Trophoblast cell (in vitro differentiated cells and primary cell): ENCODE data around the gene ITSN2.

Experiments used
- DNase-seq, 2 donors: peaks; one replicate each; pipeline ENCODE4 v3.0.0-alpha.2; 2016
- H2AFZ ChIP-seq: 2 replicates; pipeline ENCODE4 v1.6.1; 2013; ENCODE audit warnings: low read length, moderate library complexity, mild to moderate bottlenecking; ENCODE audit not compliant: insufficient read depth, poor library complexity
- H2AK5ac ChIP-seq: 2 replicates; pipeline ENCODE4 v1.6.1; 2013; ENCODE audit warnings: mild to moderate bottlenecking, low read length
- H2BK120ac ChIP-seq: 2 replicates; pipeline ENCODE4 v1.6.1; 2013; ENCODE audit warnings: low read length, mild to moderate bottlenecking, moderate library complexity; ENCODE audit not compliant: insufficient read depth, poor library complexity
- H2BK12ac ChIP-seq: 2 replicates; pipeline ENCODE4 v1.6.1; 2013; ENCODE audit warnings: mild to moderate bottlenecking, low read length, moderate library complexity
- H2BK5ac ChIP-seq: 2 replicates; pipeline ENCODE4 v1.6.1; 2013; ENCODE audit warnings: low read length, low read depth, moderate library complexity, mild to moderate bottlenecking; ENCODE audit not compliant: poor library complexity
- H3K14ac ChIP-seq: 2 replicates; pipeline ENCODE4 v1.6.1; 2013; ENCODE audit warnings: mild to moderate bottlenecking, low read length
- H3K18ac ChIP-seq: 2 replicates; pipeline ENCODE4 v1.6.1; 2013; ENCODE audit warnings: mild to moderate bottlenecking, low read length
- H3K23ac ChIP-seq: 2 replicates; pipeline ENCODE4 v1.6.1; 2013; ENCODE audit warnings: low read length
- H3K27ac ChIP-seq: 2 replicates; pipeline ENCODE4 v1.5.1; 2013; ENCODE audit warnings: low read depth, mild to moderate bottlenecking, inconsistent platforms, low read length, moderate library complexity
- H3K27me3 ChIP-seq: 2 replicates; pipeline ENCODE4 v1.6.1; 2013; ENCODE audit warnings: inconsistent platforms, mild to moderate bottlenecking, low read length, moderate library complexity; ENCODE audit not compliant: insufficient read depth
- H3K36me3 ChIP-seq, 2 experiments: 1 replicate in 1 of 2; 2 replicates in 1 of 2; pipeline ENCODE4 v1.6.1; 2013; ENCODE audit warnings: low read length in 2 of 2, mild to moderate bottlenecking in 2 of 2, moderate library complexity in 1 of 2; ENCODE audit not compliant: insufficient read depth in 2 of 2, control insufficient read depth in 1 of 2
- H3K4ac ChIP-seq: 2 replicates; pipeline ENCODE4 v1.6.1; 2013; ENCODE audit warnings: low read depth, mild to moderate bottlenecking, low read length, moderate library complexity
- H3K4me1 ChIP-seq, 2 experiments: 1 replicate in 1 of 2; 2 replicates in 1 of 2; pipeline ENCODE4 v1.6.1; 2013; ENCODE audit warnings: low read length in 2 of 2, mild to moderate bottlenecking in 2 of 2, moderate library complexity in 1 of 2; ENCODE audit not compliant: insufficient read depth in 2 of 2, control insufficient read depth in 1 of 2
- H3K4me2 ChIP-seq: 2 replicates; pipeline ENCODE4 v1.6.1; 2013; ENCODE audit warnings: inconsistent platforms, mild to moderate bottlenecking, low read length, moderate library complexity
- H3K4me3 ChIP-seq: 2 replicates; pipeline ENCODE4 v1.5.1; 2013; ENCODE audit warnings: mild to moderate bottlenecking, low read depth, low read length, inconsistent platforms
- H3K79me1 ChIP-seq: one replicate; pipeline ENCODE4 v1.6.1; 2013; ENCODE audit warnings: low read length
- H3K79me2 ChIP-seq: 2 replicates; pipeline ENCODE4 v1.6.1; 2013; ENCODE audit warnings: low read length, mild to moderate bottlenecking; ENCODE audit not compliant: control insufficient read depth, insufficient read depth, poor library complexity
- H3K9ac ChIP-seq: 2 replicates; pipeline ENCODE4 v1.6.1; 2013; ENCODE audit warnings: mild to moderate bottlenecking, low read length
- H3K9me3 ChIP-seq: 2 replicates; pipeline ENCODE4 v1.6.1; 2013; ENCODE audit warnings: low read depth, mild to moderate bottlenecking, control low read depth, inconsistent platforms, low read length; ENCODE audit not compliant: insufficient read depth
- H4K12ac ChIP-seq: 2 replicates; pipeline ENCODE4 v1.6.1; 2013; ENCODE audit warnings: low read depth, mild to moderate bottlenecking, low read length, moderate library complexity
- H4K8ac ChIP-seq: 2 replicates; pipeline ENCODE4 v1.6.1; 2013; ENCODE audit warnings: low read depth, mild to moderate bottlenecking, low read length, moderate library complexity
- H4K91ac ChIP-seq: one replicate; pipeline ENCODE4 v1.6.1; 2013; ENCODE audit warnings: low read depth, mild to moderate bottlenecking, low read length, moderate library complexity
- WGBS: extraction: QIAGEN DNeasy Blood & Tissue Kit; methylation state at CpG from one replicate; pipeline ENCODE4 v1.1.7; 2013; ENCODE audit warnings: missing lambda C conversion rate; ENCODE audit not compliant: insufficient read length, insufficient coverage; ENCODE audit errors: extremely low coverage; 5-methylcytosine and 5-hydroxymethylcytosine counted together

Gene ITSN2

GRCh38 chr2:24353364-24353763, 7.0 kb downstream of the ITSN2 start:
- H4K12ac ChIP-seq: no peak overlapping the region
- H3K18ac ChIP-seq: no peak overlapping the region
- no peak overlapping the region for H3K4ac ChIP-seq
- no peak overlapping the region for H3K9ac ChIP-seq
- no peaks in the 10 kb centered on the region for H3K79me2 ChIP-seq
- no peak overlapping the region for H4K8ac ChIP-seq
- no peak overlapping the region for H2AK5ac ChIP-seq
- no peak overlapping the region for H3K27ac ChIP-seq
- H2BK120ac ChIP-seq: no peak overlapping the region
- no peaks in the 10 kb centered on the region for H3K27me3 ChIP-seq
- no peak overlapping the region for H3K4me2 ChIP-seq
- no CpG with 5 or more reads among the region's 5 CpGs for WGBS
- H2BK12ac ChIP-seq: no peak overlapping the region
- no peak overlapping the region for H3K23ac ChIP-seq
- H2BK5ac ChIP-seq: no peak overlapping the region
- no peaks in the 10 kb centered on the region for H3K9me3 ChIP-seq
- peaks cover 0 to 2% of the 10 kb centered on the region in 2 experiments for H3K4me1 ChIP-seq
- no peak for DNase-seq
- H3K4me3 ChIP-seq: no peak overlapping the region
- no peak overlapping the region for H3K14ac ChIP-seq
- no peaks in the 10 kb centered on the region for H3K36me3 ChIP-seq
- no peaks in the 10 kb centered on the region for H3K79me1 ChIP-seq
- H4K91ac ChIP-seq: no peak overlapping the region
- no peak overlapping the region for H2AFZ ChIP-seq

- Histone ChIP-seq H3K4me2 (no peak overlapping the region), H3K18ac (no peak overlapping the region), H3K27ac (no peak overlapping the region), H4K8ac (no peak overlapping the region), H3K9me3 (no peaks in the 10 kb centered on the region), H2BK12ac (no peak overlapping the region), H3K79me2 (no peaks in the 10 kb centered on the region), H3K23ac (no peak overlapping the region), H2BK5ac (no peak overlapping the region), H3K4me1 (peaks cover 0 to 2% of the 10 kb centered on the region in 2 experiments), H2AFZ (no peak overlapping the region), H3K4me3 (no peak overlapping the region), H3K36me3 (no peaks in the 10 kb centered on the region), H3K4ac (no peak overlapping the region), H4K12ac (no peak overlapping the region), H4K91ac (no peak overlapping the region), H3K27me3 (no peaks in the 10 kb centered on the region), H2BK120ac (no peak overlapping the region), H2AK5ac (no peak overlapping the region), H3K9ac (no peak overlapping the region), H3K79me1 (no peaks in the 10 kb centered on the region), H3K14ac (no peak overlapping the region)
- no peak for DNase-seq
Measured at GRCh38 chr2:24352664-24353063, 7.7 kb downstream of the ITSN2 start.

- Histone ChIP-seq H2AFZ (no peak overlapping the region), H4K91ac (no peak overlapping the region), H2AK5ac (no peak overlapping the region), H3K79me2 (no peaks in the 10 kb centered on the region), H3K23ac (no peak overlapping the region), H3K9ac (no peak overlapping the region), H3K4me2 (no peak overlapping the region), H3K18ac (no peak overlapping the region), H3K14ac (no peak overlapping the region), H3K27me3 (no peaks in the 10 kb centered on the region), H3K4ac (no peak overlapping the region), H3K27ac (no peak overlapping the region), H2BK5ac (no peak overlapping the region), H3K36me3 (no peaks in the 10 kb centered on the region), H2BK12ac (no peak overlapping the region), H3K4me1 (peaks cover 0 to 2% of the 10 kb centered on the region in 2 experiments), H3K79me1 (no peaks in the 10 kb centered on the region), H4K12ac (no peak overlapping the region), H2BK120ac (no peak overlapping the region), H4K8ac (no peak overlapping the region), H3K4me3 (no peak overlapping the region), H3K9me3 (no peaks in the 10 kb centered on the region)
- WGBS: no CpG with 5 or more reads among the region's 1 CpG
- DNase-seq: no peak
Measured at GRCh38 chr2:24351981-24352380, 8.4 kb downstream of the ITSN2 start.

DNA sequence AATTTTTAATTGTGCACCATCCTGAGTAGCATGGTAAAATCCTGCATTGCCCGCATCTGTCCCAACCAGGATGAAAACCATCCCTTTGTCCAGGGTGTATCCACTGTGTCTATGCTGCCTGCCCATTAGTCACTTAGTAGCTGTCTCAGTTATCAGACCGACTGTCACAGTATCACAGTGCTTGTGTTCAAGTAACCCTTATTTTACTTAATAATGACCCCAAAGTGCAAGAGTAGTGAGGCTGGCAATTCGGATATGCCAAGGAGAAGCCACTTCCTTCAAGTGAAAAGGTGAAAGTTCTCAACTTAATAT, 8.8 kb downstream of the ITSN2 start:
- Histone ChIP-seq H3K36me3 (no peaks in the 10 kb centered on the region), H2BK5ac (no peak overlapping the region), H2BK12ac (no peak overlapping the region), H3K27ac (no peak overlapping the region), H3K79me1 (no peaks in the 10 kb centered on the region), H3K4ac (no peak overlapping the region), H4K8ac (no peak overlapping the region), H2BK120ac (no peak overlapping the region), H4K91ac (no peak overlapping the region), H3K23ac (no peak overlapping the region), H3K9me3 (no peaks in the 10 kb centered on the region), H4K12ac (no peak overlapping the region), H3K18ac (no peak overlapping the region), H3K79me2 (no peaks in the 10 kb centered on the region), H3K4me2 (no peak overlapping the region), H3K4me3 (no peak overlapping the region), H3K14ac (no peak overlapping the region), H3K9ac (no peak overlapping the region), H2AK5ac (no peak overlapping the region), H3K4me1 (peaks cover 0 to 2% of the 10 kb centered on the region in 2 experiments), H3K27me3 (no peaks in the 10 kb centered on the region), H2AFZ (no peak overlapping the region)
- WGBS: no CpG with 5 or more reads among the region's 3 CpGs
- DNase-seq: no peak
